ENCODE data around the gene TPK1.

GRCh38 chr7:144641389-144642044, 194.3 kb downstream of the TPK1 start:
- TF ChIP-seq CTCF (IDR thresholded peaks at IDR 0.05; ENCODE audit: low read length), result no peak
- TF ChIP-seq EZH2 (IDR thresholded peaks at IDR 0.05; ENCODE audit: borderline replicate concordance, low read length), result no peak

All from OCI-LY1 (cell line).